Measurements from ENCODE around the gene CCDC195.

Gene CCDC195, protein sequence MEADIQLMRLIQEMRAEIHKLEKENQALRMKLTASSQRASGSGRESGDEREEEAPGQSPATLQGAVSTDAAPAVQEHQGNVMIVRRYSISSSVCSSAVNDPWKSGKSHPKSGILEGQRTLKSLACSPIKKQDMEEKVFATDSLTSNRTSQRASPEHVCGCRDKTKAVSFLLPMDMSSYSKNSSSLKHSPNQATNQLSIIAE

GRCh38 chr2:224716201-224716600 lies at the start of gene CCDC195:
Gene CCDC195 (minus strand): TSS chr2:224716365. CDS start chr2:224716365, 0 bp downstream.
- DNase-seq = no peak

DNA sequence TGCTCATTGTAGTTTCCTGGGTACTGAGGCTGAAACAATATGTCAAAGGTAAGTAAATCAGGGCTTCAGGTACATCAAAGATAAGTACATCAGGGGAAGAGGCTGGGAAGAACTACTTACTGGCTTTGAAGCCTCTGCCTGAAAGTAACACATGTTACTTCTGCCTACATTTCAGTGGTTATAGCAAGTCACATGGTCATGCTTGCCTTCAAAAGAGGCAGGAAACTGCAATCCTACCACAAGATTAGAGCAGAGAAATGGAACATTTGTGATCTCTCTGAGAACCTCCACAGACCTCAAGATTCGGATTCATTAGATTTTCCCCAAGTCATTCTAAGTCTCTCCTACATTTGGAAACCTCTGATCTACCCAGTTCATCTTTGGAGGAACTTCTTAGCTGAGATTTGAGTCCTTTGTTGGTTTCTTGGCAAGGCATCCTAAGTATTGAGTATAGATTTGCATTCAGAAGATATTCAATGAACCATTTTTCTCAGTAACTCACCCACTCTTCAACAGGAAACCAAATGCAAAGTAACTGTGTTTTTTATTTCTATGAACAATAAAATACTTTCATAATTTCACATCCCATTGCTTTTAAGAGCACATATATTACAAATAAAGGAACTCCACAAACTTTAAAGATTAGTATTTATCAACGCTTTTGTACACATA lies 48.5 kb upstream of the CCDC195 start:
- DNase-seq = no peak

- DNase-seq = no peak
Measured at GRCh38 chr2:224757934-224758548, 41.9 kb upstream of the CCDC195 start.

DNA sequence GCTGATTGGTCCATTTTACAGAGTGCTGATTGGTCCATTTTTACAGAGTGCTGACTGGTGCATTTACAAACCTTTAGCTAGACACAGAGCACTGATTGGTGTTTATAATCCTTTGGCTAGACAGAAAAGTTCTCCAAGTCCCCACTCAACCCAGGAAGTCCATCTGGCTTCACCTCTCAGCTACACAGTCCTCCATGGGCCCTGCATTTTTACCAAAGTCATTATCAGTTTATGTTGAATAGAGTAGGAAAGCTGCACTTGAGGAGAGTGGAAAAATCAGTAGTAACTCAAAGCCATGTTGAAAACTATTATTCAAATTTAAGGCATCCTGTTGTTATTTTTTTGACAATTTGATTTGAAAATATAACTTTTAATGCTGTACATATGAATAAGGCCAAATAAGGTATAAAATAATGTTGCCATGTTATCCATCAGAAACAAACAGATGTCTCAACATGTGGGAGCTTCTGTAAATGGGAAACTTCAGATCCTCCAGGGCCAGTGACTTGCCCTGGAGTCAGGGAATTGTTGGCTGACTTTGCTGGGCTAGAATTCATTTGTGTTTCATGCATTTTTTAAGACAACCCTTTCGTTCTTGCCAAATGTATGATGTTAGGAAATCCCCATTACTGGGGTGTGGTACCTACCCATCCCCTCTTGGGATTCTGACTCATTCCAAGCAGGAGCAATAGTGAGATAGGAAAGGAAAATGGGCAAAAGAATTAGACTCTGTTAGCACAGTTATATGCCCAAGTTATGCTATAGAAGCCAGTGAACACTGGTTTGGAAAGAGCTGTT lies 37.8 kb upstream of the CCDC195 start:
- DNase-seq = no peak

DNA sequence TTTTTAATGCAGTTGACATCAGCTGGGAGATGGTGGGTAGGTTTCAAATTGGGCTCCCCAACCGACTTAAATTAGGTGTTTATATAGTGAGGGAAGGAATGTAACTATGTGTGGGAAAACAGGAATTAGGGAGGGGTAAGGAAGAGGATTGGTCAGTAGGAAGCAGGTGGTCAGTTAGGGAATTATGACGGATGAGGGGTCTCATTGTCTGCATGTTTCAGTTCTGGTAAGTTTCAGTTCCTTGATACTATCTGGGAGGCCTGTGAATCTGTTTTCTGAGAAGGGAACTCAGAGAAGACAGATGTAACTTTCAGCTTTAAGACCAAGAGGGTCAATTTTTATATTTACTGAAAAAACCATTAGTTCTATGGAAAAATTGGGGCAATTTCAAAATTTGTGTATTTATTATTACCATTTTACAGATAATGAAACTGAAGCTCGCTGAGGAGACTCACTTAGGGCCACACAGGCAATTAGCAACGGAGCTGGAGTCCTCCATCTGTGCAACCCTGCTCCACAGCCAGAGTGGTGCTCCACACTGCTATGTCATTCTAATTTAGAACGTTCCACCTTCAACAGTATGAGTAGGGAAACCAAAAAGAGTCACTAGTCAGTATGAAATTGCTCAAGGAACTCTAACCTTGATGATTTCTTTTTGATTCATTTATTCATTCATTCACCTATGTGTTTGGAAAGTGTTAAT lies 36.0 kb upstream of the CCDC195 start:
- no peak for DNase-seq

- peak; percentile 8 for DNase-seq
Measured at GRCh38 chr2:224749136-224749535, 33.0 kb upstream of the CCDC195 start.

DNA sequence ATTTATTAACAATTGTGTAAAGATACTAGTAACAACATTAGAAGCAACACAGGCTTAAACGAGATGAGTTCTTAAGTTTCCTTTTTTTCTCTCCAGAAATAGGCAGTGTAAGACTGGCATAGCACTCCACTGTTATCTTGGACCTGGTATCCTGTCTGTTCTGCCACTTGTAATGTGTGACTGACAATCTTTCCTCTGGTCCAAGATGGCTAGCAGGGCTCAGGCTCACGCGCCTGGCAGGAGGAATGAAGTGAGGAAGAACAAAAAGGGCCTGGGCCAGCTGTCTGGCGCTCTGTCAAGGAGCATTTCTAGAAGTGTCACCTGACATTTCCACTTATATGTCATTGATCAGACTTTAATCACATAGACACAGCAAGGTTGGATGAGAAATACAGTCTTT lies 31.6 kb upstream of the CCDC195 start:
- DNase-seq = no peak

DNA sequence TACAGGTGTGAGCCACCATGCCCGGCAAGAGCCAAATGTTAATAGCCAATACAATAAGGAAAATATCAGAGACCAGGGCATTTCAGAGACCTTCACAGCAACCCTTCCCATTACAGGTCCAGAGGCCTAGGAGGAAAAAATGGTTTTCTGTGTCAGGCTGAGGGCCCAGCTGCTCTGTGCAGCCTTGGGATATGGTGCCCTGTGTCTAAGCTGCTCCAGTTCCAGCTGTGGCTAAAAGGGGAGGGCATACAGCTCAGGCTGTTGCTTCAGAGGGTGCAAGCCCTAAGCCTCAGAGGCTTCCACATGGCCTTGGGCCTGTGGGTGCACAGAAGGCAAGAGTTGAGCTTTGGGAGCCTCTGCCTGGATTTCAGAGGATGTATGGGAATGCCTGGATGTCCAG lies 20.1 kb upstream of the CCDC195 start:
- no peak for DNase-seq

DNA sequence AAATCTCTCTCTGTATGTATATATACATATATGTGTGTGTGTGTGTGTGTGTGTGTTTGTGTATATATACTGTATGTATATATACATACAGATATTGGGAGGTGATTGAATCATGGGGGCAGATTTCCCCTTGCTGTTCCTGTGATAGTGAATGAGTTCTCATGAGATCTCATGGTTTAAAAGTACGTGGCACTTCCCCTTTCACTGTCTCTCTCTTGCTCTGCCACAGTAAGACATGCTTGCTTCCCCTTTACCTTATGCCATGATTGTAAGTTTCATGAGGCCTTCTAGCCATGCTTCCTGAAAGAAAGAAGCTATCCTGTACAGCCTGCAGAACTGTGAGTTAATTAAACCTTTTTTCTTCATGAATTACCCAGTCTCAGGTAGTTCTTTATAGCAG lies 18.8 kb upstream of the CCDC195 start:
- DNase-seq = no peak

GRCh38 chr2:224731665-224732064 lies 15.5 kb upstream of the CCDC195 start:
- no peak for DNase-seq

GRCh38 chr2:224729435-224729834 lies 13.3 kb upstream of the CCDC195 start:
- DNase-seq = no peak

DNA sequence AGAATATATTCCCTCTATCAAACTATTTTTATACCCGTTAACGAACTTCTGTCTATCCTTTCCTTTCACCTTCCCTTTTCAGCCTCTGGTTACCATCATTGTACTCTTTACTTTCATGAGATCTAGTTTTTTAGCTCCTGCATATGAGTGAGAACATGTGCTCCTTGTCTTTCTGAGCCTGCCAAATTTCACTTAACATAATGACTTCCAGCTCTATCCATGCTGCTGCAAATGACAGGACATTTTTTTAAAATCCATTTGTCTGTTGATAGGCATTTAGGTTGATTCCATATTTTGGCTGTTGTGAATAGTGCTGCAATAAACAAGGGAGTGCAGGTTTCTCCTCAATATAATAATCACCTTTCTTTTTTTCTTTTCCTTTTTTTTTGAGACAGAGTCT lies 8.2 kb upstream of the CCDC195 start:
- no peak for DNase-seq

GRCh38 chr2:224723586-224724217 lies 7.5 kb upstream of the CCDC195 start:
- no peak for DNase-seq

DNA sequence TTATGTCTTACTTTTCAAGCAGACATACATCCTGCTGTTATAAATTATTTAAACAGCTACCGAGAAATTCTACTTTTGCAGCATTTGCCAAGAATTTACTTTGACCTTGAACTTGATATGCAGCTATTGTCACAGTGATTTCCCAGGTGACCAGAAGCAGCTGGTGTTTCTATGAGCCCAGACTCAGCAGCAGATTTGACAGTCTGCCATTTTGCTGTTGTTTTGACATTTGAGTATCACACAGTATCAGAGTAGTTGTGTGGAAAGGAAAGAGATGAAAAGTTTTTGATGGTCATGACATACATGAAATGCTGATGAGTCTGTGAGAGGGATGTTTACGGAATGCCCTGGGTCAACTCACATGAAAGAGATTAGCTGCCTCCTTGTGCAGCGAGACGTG lies 6.6 kb upstream of the CCDC195 start:
- DNase-seq = peak; percentile 50

DNA sequence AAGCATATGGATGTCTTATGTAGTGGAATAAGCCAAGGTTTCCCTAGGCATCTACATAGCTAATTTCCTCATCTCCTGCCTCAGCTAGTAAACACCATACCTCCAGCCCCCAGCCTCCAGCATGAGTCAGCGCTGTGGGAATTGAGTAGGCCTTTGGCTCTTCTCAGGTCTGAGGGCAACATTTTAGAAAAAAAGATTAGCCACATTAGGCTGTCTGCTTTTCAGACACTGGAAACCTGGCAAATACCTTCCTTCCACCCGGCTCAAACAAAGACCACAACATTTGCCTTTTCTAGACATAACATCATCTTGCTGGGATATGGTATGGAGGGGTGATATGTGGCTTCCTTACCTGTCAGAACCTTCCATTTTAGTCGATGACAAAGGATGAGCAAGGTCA lies 6.1 kb upstream of the CCDC195 start:
- DNase-seq = no peak

DNA sequence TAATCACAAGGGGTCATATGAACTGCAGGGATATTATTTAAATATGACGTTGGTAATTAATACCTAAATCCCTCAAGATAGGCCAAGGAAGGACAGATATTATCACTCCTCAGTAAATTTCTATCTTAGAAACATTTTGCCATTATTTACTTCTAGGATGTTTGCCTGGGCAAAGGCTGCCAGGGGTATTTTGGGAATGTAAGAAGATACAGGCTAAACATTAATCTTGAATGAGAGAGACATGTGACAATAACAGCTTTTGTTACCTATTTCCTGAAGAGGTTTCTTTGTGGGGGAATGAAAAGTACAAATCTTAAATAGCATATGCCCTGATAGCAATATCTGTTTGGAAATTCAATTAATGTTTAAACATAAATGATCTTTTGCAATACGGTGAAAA lies 756 bp upstream of the CCDC195 start:
- DNase-seq = no peak

GRCh38 chr2:224711859-224712665 lies 4.1 kb downstream of the CCDC195 start:
- no peak for DNase-seq

GRCh38 chr2:224711381-224711780 lies 4.8 kb downstream of the CCDC195 start:
- DNase-seq = no peak

DNA sequence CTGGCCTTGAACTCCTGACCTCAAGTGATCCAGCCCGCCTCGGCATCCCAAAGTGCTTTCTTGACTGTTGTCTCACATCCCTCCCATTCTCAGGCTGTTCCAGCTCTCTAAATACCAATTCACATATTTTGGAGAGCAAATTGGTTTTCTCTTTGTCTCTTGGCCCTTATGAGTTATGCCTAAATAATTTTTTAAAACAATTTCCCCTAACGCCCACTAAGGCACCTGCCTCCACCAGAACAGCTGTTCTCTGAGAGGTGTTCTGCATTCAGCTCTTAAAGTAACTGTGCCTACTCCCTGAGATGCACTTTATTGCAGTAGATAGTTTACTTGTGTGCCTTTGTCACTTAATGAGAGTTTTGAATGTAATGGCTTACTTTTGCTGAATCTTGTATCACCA lies 6.9 kb downstream of the CCDC195 start:
- no peak for DNase-seq

DNA sequence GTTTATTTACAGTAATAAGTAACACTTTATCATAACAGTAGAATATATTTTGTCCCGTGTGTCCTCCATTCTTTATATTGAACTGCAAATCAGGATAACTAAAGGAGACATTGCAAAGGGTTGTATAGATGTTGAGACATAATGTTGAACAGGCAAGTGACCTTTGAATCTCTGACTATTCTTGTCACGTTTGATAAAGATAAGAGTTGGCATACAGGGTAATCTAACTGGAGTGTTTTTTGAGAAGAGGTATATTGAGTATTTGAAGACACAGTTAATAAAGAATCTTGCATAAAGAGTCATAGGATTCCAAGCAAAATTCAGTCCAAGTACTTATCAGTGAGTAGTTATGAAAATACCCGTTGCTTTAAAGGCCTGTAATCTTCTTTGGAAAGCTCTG lies 21.7 kb downstream of the CCDC195 start:
- no peak for DNase-seq

- DNase-seq = no peak
Measured at GRCh38 chr2:224691563-224691962, 24.6 kb downstream of the CCDC195 start.

GRCh38 chr2:224690868-224691267 lies 25.3 kb downstream of the CCDC195 start:
- no peak for DNase-seq

Measured in NCI-H1694 treated with DMSO at 0.1 percent for 48 hours (cell line).